DOHH2 (cell line): ENCODE results near the gene KCNQ1.

Experiments
- H3F3A ChIP-seq: fragments of 200-600 bp; sonication (generic), shearing (Covaris generic); 2 replicates; pipeline ENCODE4 v1.6.0; 2016; ENCODE audit warnings: antibody characterized with exemption, mild to moderate bottlenecking; ENCODE audit not compliant: control insufficient read depth, insufficient read depth
- H3K27ac ChIP-seq: fragments of 200-600 bp; sonication (generic); 2 replicates; pipeline ENCODE4 v1.5.1; 2014; ENCODE audit warnings: low read depth, mild to moderate bottlenecking, low read length, moderate library complexity
- H3K27me3 ChIP-seq: fragments of 200-600 bp; sonication (generic); 2 replicates; pipeline ENCODE4 v1.6.1; 2014; ENCODE audit warnings: mild to moderate bottlenecking, low read length, mixed read lengths; ENCODE audit not compliant: control insufficient read depth
- H3K36me3 ChIP-seq: fragments of 200-600 bp; sonication (generic); 2 replicates; pipeline ENCODE4 v1.6.1; 2014; ENCODE audit warnings: mild to moderate bottlenecking, low read length, moderate library complexity, mixed read lengths; ENCODE audit not compliant: control insufficient read depth
- H3K4me1 ChIP-seq: fragments of 200-600 bp; sonication (generic); 2 replicates; pipeline ENCODE4 v1.6.1; 2014; ENCODE audit warnings: mild to moderate bottlenecking, low read length, mixed read lengths; ENCODE audit not compliant: control insufficient read depth
- H3K4me2 ChIP-seq: fragments of 200-600 bp; sonication (generic); 2 replicates; pipeline ENCODE4 v1.6.0; 2014; ENCODE audit warnings: mild to moderate bottlenecking, low read length, moderate library complexity
- H3K4me3 ChIP-seq: fragments of 200-600 bp; sonication (generic); 2 replicates; pipeline ENCODE4 v1.5.1; 2014; ENCODE audit warnings: mild to moderate bottlenecking, low read length, mixed read lengths
- H3K79me2 ChIP-seq: fragments of 200-600 bp; sonication (generic); 2 replicates; pipeline ENCODE4 v1.6.1; 2014; ENCODE audit warnings: mild to moderate bottlenecking, low read length, mixed read lengths; ENCODE audit not compliant: control insufficient read depth
- H3K9me2 ChIP-seq: fragments of 200-600 bp; sonication (generic); replicated peaks from 2 replicates; pipeline ENCODE4 v1.6.1; 2014; ENCODE audit warnings: mild to moderate bottlenecking, low read length, mixed read lengths; ENCODE audit not compliant: control insufficient read depth
- H3K9me3 ChIP-seq: fragments of 200-600 bp; sonication (generic); 2 replicates; pipeline ENCODE4 v1.6.1; 2014; ENCODE audit warnings: antibody characterized with exemption, low read length, mixed read lengths; ENCODE audit not compliant: control insufficient read depth, insufficient read depth
- H4K20me1 ChIP-seq: fragments of 200-600 bp; sonication (generic); 2 replicates; pipeline ENCODE4 v1.6.0; 2014; ENCODE audit warnings: low read depth, mild to moderate bottlenecking, antibody characterized with exemption, low read length, moderate library complexity; ENCODE audit not compliant: control insufficient read depth, insufficient read depth
- EZH2phosphoT487 ChIP-seq: fragments of 200-600 bp; sonication (generic); IDR thresholded peaks from 2 replicates; pipeline ENCODE4 v1.6.1; 2017; ENCODE audit warnings: borderline replicate concordance, mild to moderate bottlenecking, antibody characterized with exemption, low read length, moderate library complexity, mixed read lengths
- TF ChIP-seq, protein P1 (sequence below): fragments of 200-600 bp; sonication (generic); IDR thresholded peaks from one replicate; pipeline ENCODE4 v1.5.1; 2014; ENCODE audit warnings: antibody characterized with exemption, mild to moderate bottlenecking, low read depth, low read length; ENCODE audit not compliant: poor library complexity, severe bottlenecking

The KCNQ1 gene

GRCh38 chr11:2771758-2772466, 327.1 kb downstream of the KCNQ1 start:
- Histone ChIP-seq H4K20me1 (no peaks in the 10 kb centered on the region), H3F3A (no peaks in the 10 kb centered on the region), H3K27me3 (peaks cover 8% of the 10 kb centered on the region; the same call in 1 of the 2 replicates), H3K4me1 (no peaks in the 10 kb centered on the region), H3K79me2 (no peaks in the 10 kb centered on the region), H3K9me3 (no peaks in the 10 kb centered on the region), H3K4me3 (no peak overlapping the region), H3K27ac (no peak overlapping the region), H3K36me3 (no peaks in the 10 kb centered on the region), H3K9me2 (no peaks in the 10 kb centered on the region), H3K4me2 (no peak overlapping the region)
- TF ChIP-seq EZH2phosphoT487: no peak

DNA sequence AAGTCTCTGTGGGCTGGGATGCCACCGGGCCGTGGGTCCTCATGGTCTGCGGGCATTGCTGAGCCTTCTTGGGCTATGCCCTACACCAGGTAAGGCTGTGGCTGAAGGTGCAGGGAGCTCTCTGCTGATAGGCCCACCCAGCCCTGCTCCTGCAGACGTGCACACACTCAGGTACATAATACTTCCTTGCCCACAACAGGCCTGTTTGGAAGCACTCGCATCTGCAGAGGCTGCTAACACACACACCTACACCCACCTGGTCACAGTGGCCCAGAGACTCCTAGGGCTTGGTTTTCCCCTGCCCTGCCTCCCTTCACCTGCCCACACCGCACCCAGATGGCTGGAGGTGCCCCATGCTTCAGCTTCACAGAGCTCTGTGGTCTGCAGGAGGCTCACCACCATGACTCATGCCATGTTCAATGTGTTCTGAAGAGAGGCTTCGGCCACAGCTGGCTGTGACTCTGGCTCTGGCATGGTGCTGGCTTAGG, 327.8 kb downstream of the KCNQ1 start:
- H3F3A ChIP-seq: no peaks in the 10 kb centered on the region
- H3K9me3 ChIP-seq: no peaks in the 10 kb centered on the region
- H3K4me1 ChIP-seq: no peaks in the 10 kb centered on the region
- H3K36me3 ChIP-seq: no peaks in the 10 kb centered on the region
- no peak overlapping the region for H3K4me3 ChIP-seq
- H3K27ac ChIP-seq: no peak overlapping the region
- no peaks in the 10 kb centered on the region for H3K79me2 ChIP-seq
- H3K9me2 ChIP-seq: no peaks in the 10 kb centered on the region
- H3K4me2 ChIP-seq: no peak overlapping the region
- TF ChIP-seq, protein P1, sequence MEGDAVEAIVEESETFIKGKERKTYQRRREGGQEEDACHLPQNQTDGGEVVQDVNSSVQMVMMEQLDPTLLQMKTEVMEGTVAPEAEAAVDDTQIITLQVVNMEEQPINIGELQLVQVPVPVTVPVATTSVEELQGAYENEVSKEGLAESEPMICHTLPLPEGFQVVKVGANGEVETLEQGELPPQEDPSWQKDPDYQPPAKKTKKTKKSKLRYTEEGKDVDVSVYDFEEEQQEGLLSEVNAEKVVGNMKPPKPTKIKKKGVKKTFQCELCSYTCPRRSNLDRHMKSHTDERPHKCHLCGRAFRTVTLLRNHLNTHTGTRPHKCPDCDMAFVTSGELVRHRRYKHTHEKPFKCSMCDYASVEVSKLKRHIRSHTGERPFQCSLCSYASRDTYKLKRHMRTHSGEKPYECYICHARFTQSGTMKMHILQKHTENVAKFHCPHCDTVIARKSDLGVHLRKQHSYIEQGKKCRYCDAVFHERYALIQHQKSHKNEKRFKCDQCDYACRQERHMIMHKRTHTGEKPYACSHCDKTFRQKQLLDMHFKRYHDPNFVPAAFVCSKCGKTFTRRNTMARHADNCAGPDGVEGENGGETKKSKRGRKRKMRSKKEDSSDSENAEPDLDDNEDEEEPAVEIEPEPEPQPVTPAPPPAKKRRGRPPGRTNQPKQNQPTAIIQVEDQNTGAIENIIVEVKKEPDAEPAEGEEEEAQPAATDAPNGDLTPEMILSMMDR: no peak
- TF ChIP-seq EZH2phosphoT487: no peak
- peaks cover 8% of the 10 kb centered on the region; the same call in 1 of the 2 replicates for H3K27me3 ChIP-seq
- no peaks in the 10 kb centered on the region for H4K20me1 ChIP-seq

DNA sequence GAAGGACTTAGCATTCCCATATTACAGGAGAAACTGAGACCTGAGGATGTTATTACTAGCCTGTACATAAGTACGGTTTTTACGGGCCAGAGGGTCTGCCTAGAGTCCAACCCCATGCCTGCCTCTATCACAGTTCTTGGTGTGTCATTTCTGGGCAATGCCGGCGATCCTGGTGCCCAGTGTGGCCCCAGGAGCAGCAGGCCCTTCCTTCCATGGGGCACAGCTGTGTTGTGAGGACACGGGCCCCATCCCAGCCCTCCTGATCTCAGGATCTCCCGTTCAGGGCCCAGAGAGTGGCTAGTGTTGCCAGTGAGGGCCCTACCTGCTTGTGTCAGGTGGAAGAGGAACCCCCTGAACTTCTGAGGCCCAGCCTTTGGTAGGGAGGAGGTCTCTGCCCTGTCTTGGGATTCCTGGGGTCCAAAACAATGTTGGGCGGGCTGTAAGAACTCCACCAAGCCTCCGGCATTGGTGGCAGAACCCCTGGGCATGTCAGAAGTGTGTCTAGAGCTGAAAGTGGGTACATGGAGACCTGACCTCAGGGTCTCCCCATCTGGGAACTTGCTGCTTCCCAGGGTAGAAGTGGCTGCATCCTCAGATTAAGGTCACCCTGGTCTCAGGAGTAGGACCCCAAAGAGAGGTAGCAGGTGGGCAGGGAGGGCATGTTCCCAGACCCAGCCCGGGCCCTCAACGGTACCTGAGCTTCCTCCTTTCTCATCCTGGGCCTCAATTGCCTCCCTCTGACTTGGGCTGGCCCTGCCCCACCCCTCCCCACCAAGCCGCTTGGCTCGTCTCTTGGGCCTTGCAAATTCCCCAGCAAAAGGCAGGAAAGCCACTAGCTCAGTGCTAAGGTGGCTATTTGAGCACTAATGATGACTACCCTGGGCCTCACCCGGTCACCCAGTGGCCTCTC, 329.6 kb downstream of the KCNQ1 start:
- Histone ChIP-seq H4K20me1 (no peaks in the 10 kb centered on the region), H3K27ac (no peak overlapping the region), H3K4me2 (no peak overlapping the region), H3K9me2 (no peaks in the 10 kb centered on the region), H3K79me2 (no peaks in the 10 kb centered on the region), H3K36me3 (no peaks in the 10 kb centered on the region), H3K4me3 (no peak overlapping the region), H3F3A (no peaks in the 10 kb centered on the region), H3K27me3 (peaks cover 8% of the 10 kb centered on the region; the same call in 1 of the 2 replicates), H3K4me1 (no peaks in the 10 kb centered on the region), H3K9me3 (no peaks in the 10 kb centered on the region)
- TF ChIP-seq, protein P1: no peak
- no peak for TF ChIP-seq EZH2phosphoT487
